GM23338 (cell line): ENCODE data around the gene TRIO. TPM values are rescaled to one million over a fixed set of nuclear protein-coding genes. Genes with fewer than 3 reads are reported as not detected.

Experiments used
- ATAC-seq: fragments of 200-7000 bp; cut with Tn5 transposase; 3 replicates; pipeline ENCODE4 v1.9.1; 2020
- DNase-seq: peaks from one replicate; pipeline ENCODE4 v3.0.0-alpha.2; 2015; ENCODE audit warnings: low spot score
- H2AFZ ChIP-seq: fragments of 200-600 bp; sonication (generic); 2 replicates; pipeline ENCODE4 v1.8.0; 2016; ENCODE audit warnings: antibody characterized with exemption, mild to moderate bottlenecking, moderate library complexity
- H3F3A ChIP-seq: fragments of 200-600 bp; sonication (generic); replicated peaks from 2 replicates; pipeline ENCODE4 v1.8.0; 2017; ENCODE audit warnings: antibody characterized with exemption, mixed run types, low read depth
- H3K27ac ChIP-seq: fragments of 200-600 bp; sonication (generic); 2 replicates; pipeline ENCODE4 v1.6.1; 2016; ENCODE audit warnings: low read depth
- H3K27me3 ChIP-seq: fragments of 200-600 bp; sonication (generic); 2 replicates; pipeline ENCODE4 v1.8.0; 2016; ENCODE audit warnings: mild to moderate bottlenecking, mixed run types, moderate library complexity; ENCODE audit not compliant: insufficient read depth
- H3K36me3 ChIP-seq: fragments of 200-600 bp; sonication (generic); 2 replicates; pipeline ENCODE4 v1.8.0; 2016; ENCODE audit warnings: mild to moderate bottlenecking; ENCODE audit not compliant: insufficient read depth
- H3K4me1 ChIP-seq: fragments of 200-600 bp; sonication (generic); 2 replicates; pipeline ENCODE4 v1.8.0; 2016; ENCODE audit warnings: mild to moderate bottlenecking, moderate library complexity; ENCODE audit not compliant: insufficient read depth
- H3K4me2 ChIP-seq: fragments of 200-600 bp; sonication (generic); 2 replicates; pipeline ENCODE4 v1.7.1; 2017; ENCODE audit warnings: mixed run types
- H3K4me3 ChIP-seq: fragments of 200-600 bp; sonication (generic); 2 replicates; pipeline ENCODE4 v1.6.1; 2016; ENCODE audit warnings: mixed run types
- H3K79me2 ChIP-seq: fragments of 200-600 bp; sonication (generic); replicated peaks from 2 replicates; pipeline ENCODE4 v1.8.0; 2017; ENCODE audit warnings: mild to moderate bottlenecking; ENCODE audit not compliant: insufficient read depth
- H3K9me2 ChIP-seq: fragments of 200-600 bp; sonication (generic); 2 replicates; pipeline ENCODE4 v1.8.0; 2017; ENCODE audit not compliant: insufficient read depth
- H4K20me1 ChIP-seq: fragments of 200-600 bp; sonication (generic); replicated peaks from 2 replicates; pipeline ENCODE4 v1.8.0; 2017; ENCODE audit warnings: mild to moderate bottlenecking; ENCODE audit not compliant: insufficient read depth
- H3K27ac Mint-ChIP-seq: 2 replicates; pipeline ENCODE4 v1.8.0; 2020; ENCODE audit warnings: inconsistent platforms, mild to moderate bottlenecking, moderate library complexity, mixed read lengths
- H3K27me3 Mint-ChIP-seq: 3 replicates; pipeline ENCODE4 v1.8.0; 2022; ENCODE audit warnings: low read depth, mild to moderate bottlenecking, moderate library complexity, mixed read lengths, inconsistent platforms; ENCODE audit not compliant: insufficient read depth, poor library complexity
- H3K36me3 Mint-ChIP-seq: 3 replicates; pipeline ENCODE4 v1.8.0; 2021; ENCODE audit warnings: low read depth, mild to moderate bottlenecking, inconsistent platforms, moderate library complexity, mixed read lengths
- H3K4me1 Mint-ChIP-seq: 3 replicates; pipeline ENCODE4 v1.8.0; 2020; ENCODE audit warnings: mild to moderate bottlenecking, inconsistent platforms, mixed read lengths
- H3K4me3 Mint-ChIP-seq: 3 replicates; pipeline ENCODE4 v1.8.0; 2021; ENCODE audit warnings: moderate library complexity, mild to moderate bottlenecking, inconsistent platforms, mixed read lengths
- H3K9me3 Mint-ChIP-seq: 3 replicates; pipeline ENCODE4 v1.8.0; 2020; ENCODE audit warnings: moderate library complexity, mild to moderate bottlenecking, inconsistent platforms, mixed read lengths
- CREB1 ChIP-seq: fragments of 250-450 bp; sonication (Bioruptor Pico); IDR thresholded peaks from 2 replicates; pipeline ENCODE4 v1.5.0; 2020; ENCODE audit warnings: low read depth, mild to moderate bottlenecking, moderate library complexity
- ETS1 ChIP-seq: IDR thresholded peaks from 2 replicates; pipeline ENCODE4 v1.6.1; 2016; ENCODE audit warnings: antibody characterized with exemption
- EZH2phosphoT487 ChIP-seq: fragments of 200-600 bp; sonication (generic); IDR thresholded peaks from one replicate; pipeline ENCODE4 v1.8.1; 2018; ENCODE audit warnings: antibody characterized with exemption; ENCODE audit not compliant: unreplicated experiment
- JUNB ChIP-seq: IDR thresholded peaks from one replicate; pipeline ENCODE4 v1.6.1; 2016; ENCODE audit warnings: antibody characterized with exemption; ENCODE audit not compliant: unreplicated experiment
- NANOG ChIP-seq: IDR thresholded peaks from 2 replicates; pipeline ENCODE4 v1.6.1; 2016; ENCODE audit warnings: antibody characterized with exemption, borderline replicate concordance
- POLR2AphosphoS5 ChIP-seq: IDR thresholded peaks from 2 replicates; pipeline ENCODE4 v1.6.1; 2016; ENCODE audit warnings: antibody characterized with exemption, low read depth
- STAT1 ChIP-seq: IDR thresholded peaks from one replicate; pipeline ENCODE4 v1.6.1; 2016; ENCODE audit warnings: antibody characterized with exemption; ENCODE audit not compliant: unreplicated experiment
- ZNF114 ChIP-seq: fragments of 250-450 bp; sonication (Bioruptor Pico); IDR thresholded peaks from 2 replicates; pipeline ENCODE4 v1.5.0; 2020; ENCODE audit warnings: mild to moderate bottlenecking, moderate library complexity
- ZNF462 ChIP-seq: fragments of 250-450 bp; sonication (Bioruptor Pico); IDR thresholded peaks from 2 replicates; pipeline ENCODE4 v1.5.0; 2020; ENCODE audit warnings: mild to moderate bottlenecking, moderate library complexity
- polyA plus RNA-seq: library from polyadenylated mRNA; unstranded; fragments of >200 nt; fragmentation: Nextera tagmentation; extraction: Ambion mirVana; gene quantifications from 2 replicates; pipeline ENCODE4 v1.2.1, GENCODE V29; 2016
- total RNA-seq: library from RNA; depleted of rRNA; stranded (reverse); fragments of >200 nt; shearing (Covaris generic); gene quantifications from 2 replicates; pipeline ENCODE4 v1.2.3, GENCODE V29; 2014

Gene TRIO
- total and polyA plus RNA-seq, 2 experiments from 2014 or later = 13.8 to 113 TPM

GRCh38 chr5:14472986-14473567, 329.9 kb downstream of the TRIO start (continued):
- TF ChIP-seq ZNF462 (CRISPR knock-in tag) (no peak), CREB1 (CRISPR knock-in tag) (no peak), NANOG (no peak), EZH2phosphoT487 (no peak), JUNB (no peak), STAT1 (no peak), POLR2AphosphoS5 (no peak)

- H3K36me3 ChIP-seq = peaks cover 20% of the 10 kb centered on the region
- TF ChIP-seq ZNF462 (CRISPR knock-in tag) (no peak), POLR2AphosphoS5 (no peak), ZNF114 (CRISPR knock-in tag) (no peak), JUNB (no peak), ETS1 (no peak)
Observed at GRCh38 chr5:14475045-14475444, 331.9 kb downstream of the TRIO start.

More at GRCh38 chr5:14475045-14475444, 331.9 kb downstream of the TRIO start:
- Mint-ChIP-seq H3K36me3 (peaks cover 31% of the 10 kb centered on the region), H3K27me3 (peaks cover 2% of the 10 kb centered on the region), H3K4me1 (no peaks in the 10 kb centered on the region), H3K9me3 (no peaks in the 10 kb centered on the region), H3K27ac (peak overlapping the region; percentile 68), H3K4me3 (no peak overlapping the region)
- Histone ChIP-seq H3F3A (no peaks in the 10 kb centered on the region), H3K27ac (no peak overlapping the region), H2AFZ (no peak overlapping the region), H4K20me1 (no peaks in the 10 kb centered on the region; the same call in 1 of the 2 replicates), H3K27me3 (no peaks in the 10 kb centered on the region), H3K4me3 (no peak overlapping the region), H3K4me1 (no peaks in the 10 kb centered on the region), H3K9me2 (no peaks in the 10 kb centered on the region), H3K79me2 (no peaks in the 10 kb centered on the region), H3K4me2 (no peak overlapping the region)
- ATAC-seq = no peak
- DNase-seq = no peak
